ELF-1 (cell line): ENCODE measurements around the gene ZNF691.
"Not testable (repeated sequence)": the region's sequence is repeated elsewhere in the genome, so short reads cannot be mapped to it uniquely, and the experiment has no call there.

Source experiments
- DNase-seq: peaks from one replicate; pipeline ENCODE4 v3.0.0-alpha.2; 2016; ENCODE audit warnings: low read depth, low spot score

ZNF691 gene

DNA sequence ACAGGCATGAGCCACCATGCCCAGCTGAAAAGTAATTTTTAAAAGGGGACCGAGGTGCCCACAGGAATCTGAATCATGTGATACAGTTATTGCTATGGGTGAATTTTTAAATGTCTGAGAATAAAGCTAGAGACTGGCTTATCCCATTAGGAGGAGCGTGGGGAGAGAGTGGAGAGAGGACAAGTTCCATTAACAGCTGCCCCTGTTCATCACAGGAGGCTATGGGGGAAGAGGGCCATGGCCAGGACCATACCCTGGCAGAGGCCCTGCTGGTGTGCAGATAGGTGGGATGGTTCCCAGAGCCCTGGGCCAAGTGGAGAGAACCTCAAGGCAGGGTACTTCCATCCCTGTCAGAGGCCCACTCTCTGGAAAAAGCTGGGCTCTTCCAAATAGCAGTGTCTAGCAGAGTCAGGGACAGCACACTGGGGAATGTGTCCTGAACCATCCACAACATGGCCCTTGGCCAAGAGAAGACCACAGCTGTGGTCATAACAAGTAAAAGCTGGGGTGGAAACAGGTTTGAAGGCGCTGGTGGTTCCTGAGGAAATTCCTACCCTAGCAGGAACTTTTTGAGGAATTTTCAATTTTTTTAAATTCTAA, 13.7 kb upstream of the ZNF691 start:
- DNase-seq: no peak

DNA sequence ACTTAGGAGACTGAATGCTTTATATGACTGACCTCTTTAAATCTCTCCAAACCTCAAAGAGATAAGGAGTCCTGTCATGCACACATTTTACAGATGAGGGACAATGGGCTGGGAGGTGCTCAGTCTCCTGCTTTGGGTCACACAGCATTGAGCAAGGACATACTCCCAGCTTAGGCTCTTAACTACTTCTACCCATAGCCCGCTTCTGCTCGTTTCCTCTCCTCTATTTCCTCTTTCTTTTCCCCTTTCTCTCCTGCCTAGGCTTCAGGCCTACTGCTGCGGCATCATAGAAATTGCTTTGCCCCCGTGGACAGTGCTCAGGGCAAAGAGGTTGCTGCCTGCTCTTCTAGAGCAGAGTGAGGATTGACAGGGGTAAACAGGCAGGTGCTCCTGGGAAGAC, 12.4 kb upstream of the ZNF691 start:
- no peak for DNase-seq

GRCh38 chr1:42834803-42835202, 11.6 kb upstream of the ZNF691 start:
- peak; percentile 29 for DNase-seq

DNA sequence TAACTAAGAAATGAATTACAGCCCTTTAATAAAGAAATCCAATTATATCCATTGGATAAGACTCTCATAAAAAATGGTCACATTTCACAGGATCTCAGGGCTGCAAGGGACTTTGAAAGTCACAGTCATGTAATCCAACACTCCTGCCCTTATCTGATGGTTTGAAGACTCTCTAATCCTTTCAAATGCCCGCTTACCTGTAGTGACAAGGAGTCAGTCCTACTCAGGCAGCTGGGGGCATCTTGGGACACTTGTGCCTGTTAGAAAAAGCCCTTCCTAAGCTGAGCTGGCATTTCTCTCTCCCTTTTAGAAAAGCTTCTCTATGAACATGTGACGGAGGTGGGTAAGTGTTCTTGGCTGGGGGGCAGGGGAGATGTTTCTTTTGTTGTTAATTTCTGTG, 11.0 kb upstream of the ZNF691 start:
- DNase-seq: no peak

- no peak for DNase-seq
Measured at GRCh38 chr1:42837709-42838108, 8.7 kb upstream of the ZNF691 start.

DNA sequence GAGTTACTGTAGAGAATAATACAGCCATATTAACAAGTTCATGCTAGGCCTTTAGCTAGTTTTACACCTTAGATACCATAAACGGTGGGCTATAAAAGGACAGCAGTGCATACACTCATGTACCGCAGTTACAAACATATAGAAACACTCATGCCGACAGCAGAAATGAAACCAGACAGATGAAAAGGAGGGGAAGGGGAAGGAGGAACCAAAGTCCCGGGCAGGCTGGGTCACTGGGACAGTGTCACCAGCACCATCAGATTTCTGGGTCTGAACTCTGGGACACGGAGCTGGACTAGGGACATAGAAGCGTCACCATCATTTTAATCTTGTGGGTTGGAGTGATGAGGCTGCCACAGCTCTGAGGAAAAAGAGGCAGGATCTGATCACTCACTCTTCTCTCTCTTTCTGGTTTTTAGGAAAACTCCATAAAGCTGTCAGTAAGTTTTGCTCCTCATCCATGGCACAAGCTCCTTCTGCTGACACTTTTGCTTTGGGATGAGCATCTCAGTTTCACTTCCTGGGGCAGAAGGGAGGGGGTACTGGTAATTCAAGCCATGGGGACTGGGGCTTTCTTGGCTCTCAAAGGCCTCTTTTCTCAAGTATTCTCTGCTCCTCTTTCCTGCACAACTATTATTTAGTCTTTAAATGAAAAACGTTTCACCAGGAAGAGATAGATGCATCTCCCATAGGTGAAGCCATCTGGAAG, 7.8 kb upstream of the ZNF691 start:
- DNase-seq: no peak

GRCh38 chr1:42841010-42841409, 5.4 kb upstream of the ZNF691 start:
- DNase-seq: no peak

GRCh38 chr1:42841440-42842147, 4.8 kb upstream of the ZNF691 start:
- DNase-seq: no peak

DNA sequence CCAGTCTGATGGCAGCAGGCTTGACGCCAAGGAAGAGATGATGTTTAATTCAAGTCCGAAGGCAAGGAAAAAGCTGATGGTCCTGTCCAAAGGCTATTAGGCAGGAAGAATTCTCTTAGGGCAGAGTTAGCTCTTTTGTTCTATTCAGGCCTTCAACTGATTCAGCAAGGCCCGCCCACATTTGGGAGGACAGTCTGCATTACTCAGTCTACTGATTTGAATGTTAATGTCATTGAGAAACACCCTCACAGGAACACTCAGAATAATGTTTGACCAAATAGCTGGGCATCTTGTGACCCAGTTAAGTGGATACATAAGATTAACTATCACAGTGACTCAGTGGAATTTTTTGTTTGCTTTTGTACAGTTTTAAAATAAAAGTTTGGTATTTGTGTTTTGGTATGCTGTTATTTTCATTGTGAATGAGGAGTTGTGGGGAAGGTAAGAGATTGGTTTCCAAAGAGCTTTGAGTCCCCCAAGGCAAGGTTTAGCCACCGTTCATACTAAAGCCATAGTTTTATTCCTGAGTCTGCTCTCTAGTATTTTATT, 1.7 kb upstream of the ZNF691 start:
- DNase-seq: no peak

GRCh38 chr1:42845193-42845592, 1.2 kb upstream of the ZNF691 start:
- DNase-seq: no peak

DNA sequence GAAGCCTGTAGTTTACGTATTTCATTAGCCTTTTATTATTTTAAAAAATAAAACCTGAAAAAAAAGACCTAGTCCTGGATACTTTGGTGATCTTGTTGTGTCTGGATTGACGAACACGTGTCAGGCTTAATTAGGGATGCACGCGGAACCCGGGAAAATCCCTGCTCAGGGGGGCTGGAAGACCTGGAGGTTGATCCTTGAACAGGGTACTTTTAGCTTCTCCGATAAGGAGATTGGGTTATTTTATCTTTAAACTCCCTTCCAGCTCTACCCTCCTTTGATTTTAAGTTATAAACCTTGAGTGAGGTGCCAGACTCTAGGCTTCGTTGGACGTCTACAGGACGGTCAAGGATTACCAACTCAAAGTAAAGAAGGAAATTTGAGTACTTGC, 552 bp upstream of the ZNF691 start:
- DNase-seq: no peak

DNA sequence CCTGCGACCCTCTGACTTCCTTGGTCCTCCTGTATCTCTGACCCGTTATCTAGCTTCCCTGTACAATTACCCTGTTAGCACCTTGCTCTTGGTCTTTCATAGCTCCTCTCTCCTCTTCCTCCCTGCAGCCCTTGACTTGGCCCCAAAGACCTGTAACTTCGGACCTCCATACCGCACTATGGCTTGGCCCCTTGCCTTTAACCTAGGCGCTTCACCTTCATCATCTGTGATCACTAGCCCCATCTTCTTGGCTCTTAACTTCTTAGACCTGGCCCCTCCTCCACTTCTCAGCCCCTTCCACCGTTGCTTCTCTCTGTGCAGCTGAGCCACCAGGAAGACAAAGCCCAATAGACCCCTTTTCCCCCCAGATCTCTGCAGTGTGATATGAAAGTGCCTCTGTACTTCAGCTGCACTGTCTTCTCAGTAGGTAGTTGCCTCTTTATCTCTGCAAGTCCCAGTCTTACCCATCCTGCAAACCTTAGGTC, 740 bp downstream of the ZNF691 start:
- no peak for DNase-seq

DNA sequence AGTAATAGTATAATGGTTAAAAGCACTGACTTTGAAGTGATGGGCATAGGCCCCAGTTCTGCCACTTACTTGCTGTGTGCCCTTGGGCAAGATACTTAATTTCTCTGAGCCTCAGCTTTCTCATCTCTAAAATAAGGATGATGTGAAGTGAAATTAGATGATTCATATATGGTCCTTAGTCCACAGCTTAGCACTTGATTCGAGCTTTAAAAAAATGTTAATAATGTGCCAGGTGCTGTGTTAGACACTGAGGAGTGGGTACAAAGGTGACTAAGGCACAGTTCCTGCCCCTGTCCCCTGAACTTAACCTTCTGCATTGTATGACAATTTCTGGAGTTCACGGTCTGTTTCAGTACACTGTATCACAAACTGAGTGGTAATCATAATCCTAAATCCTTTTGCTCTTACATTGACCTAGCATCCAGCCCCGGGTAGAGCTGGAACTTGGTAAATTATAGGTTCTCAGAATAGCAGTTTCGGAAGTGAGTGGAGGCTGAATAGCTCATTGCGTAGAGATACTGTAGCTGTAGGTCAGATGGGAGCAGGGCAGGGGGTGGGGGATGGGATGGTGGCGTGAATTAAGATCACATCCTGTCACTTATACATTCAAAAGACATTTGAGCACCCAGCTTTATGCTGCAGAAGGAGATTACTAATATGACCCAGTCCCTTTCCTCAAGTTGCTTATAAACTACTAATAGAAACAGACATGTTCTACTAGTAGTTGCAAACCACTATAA, 1.5 kb downstream of the ZNF691 start:
- no peak for DNase-seq

GRCh38 chr1:42848823-42849537, 2.6 kb downstream of the ZNF691 start:
- DNase-seq: no peak

DNA sequence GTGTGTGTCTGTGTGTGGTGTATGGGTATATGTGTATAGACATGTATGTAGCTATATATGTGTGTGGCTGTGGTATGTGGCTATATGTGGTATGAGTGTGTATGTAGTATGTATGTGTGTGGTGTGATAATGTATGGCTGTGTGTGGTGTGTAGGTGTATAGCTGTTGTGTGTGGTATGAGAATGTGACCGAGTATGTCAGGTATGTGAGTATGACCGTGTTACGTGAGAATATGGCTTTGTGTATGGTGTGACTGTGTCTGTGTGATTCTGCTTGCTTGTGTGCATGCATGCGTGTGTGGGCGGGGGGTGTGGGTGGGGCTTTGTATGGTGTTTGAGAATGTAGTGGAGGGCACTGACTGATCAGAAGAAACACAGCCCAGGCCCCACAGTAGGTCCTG, 3.5 kb downstream of the ZNF691 start:
- DNase-seq: no peak

GRCh38 chr1:42851420-42851819, 5.0 kb downstream of the ZNF691 start:
- DNase-seq: no peak

DNA sequence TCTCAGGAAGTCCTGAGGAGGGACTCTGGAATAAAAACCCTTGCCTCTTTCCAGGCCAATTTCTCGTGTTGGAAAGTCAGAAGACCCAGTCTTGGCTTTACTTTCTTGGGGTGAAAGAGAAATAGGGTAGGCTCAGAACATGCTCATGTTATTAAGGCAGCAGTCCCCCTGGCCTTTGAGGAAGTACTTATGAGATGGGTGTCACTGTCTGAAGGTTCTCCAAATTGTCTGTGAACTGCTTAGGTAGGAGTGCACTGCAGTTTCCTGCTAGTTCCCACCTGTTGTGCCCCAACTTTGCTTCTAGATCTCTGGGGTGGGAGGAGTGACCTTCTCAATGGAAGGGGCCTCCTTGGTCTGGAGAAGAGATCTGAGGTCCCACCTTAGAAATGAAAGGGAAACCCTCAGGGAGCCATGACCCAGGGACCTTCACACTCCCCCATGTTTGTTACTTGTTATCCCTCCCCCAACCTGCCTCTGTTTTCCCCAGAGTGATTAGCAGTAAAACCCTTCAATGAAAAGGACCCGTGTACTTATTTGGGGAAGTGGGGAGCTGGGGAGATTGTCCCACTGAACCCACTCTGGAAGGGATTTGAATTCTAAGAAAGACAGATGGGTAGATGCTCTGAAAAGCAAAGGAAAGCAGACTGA, 5.7 kb downstream of the ZNF691 start:
- no peak for DNase-seq

GRCh38 chr1:42852608-42852980, 6.2 kb downstream of the ZNF691 start:
- DNase-seq: no peak

GRCh38 chr1:42853116-42853884, 6.9 kb downstream of the ZNF691 start:
- no peak for DNase-seq

- DNase-seq: not testable (repeated sequence)
Measured at GRCh38 chr1:42856554-42856953, 10.1 kb downstream of the ZNF691 start.
